Measurements from ENCODE around the gene LDLR.
A peak's percentile ranks its signal among the peaks of the same experiment; 100 is the strongest.
"Not testable (repeated sequence)": the region's sequence is repeated elsewhere in the genome, so short reads cannot be mapped to it uniquely, and the experiment has no call there.

The LDLR gene

GRCh38 chr19:11142528-11143171 lies 53.4 kb downstream of the LDLR start:
- DNase-seq: peak; percentile 59

DNA sequence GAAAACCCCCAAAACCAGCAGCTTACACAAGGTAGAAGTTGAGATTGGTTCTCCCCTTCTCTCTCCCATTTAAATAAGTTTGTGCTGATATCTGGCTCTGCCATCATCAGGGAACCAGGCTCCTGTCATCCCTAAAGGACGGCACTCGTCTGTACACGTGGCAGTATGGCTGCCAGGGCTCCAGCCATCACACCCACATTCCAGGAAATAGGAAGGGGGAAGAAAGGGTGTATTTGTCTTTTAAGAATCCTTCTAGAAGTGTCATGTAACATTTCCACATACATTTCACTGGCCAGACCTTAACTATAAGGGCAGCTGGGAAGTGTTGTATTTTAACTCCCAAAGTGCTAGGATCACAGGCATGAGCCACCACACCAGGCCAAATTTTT lies 56.3 kb downstream of the LDLR start:
- no peak for DNase-seq

DNA sequence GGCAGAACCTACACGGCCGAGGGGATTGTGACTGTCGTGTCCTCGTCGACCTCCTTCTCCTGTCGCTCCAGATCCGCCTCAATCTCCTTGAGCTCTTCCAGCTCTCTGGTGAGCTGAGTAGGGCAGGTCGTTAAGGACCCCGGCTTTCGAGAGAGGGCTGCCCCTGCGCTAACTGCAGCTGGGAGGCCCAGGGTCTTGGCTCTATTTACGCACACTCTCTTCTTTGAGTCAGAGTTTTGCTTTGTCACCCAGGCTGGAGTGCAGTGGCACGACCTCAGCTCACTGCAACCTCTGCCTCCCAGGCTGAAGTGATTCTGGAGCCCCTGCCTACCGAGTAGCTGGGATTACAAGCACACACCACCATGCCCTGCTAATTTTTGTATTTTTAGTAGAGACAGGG lies 58.7 kb downstream of the LDLR start:
- no peak for DNase-seq

GRCh38 chr19:11151181-11151580 lies 61.9 kb downstream of the LDLR start:
- DNase-seq: no peak

- no peak for DNase-seq
Measured at GRCh38 chr19:11152318-11153062, 63.2 kb downstream of the LDLR start.

- no peak for DNase-seq
Measured at GRCh38 chr19:11154683-11155047, 65.4 kb downstream of the LDLR start.

- DNase-seq: peak; percentile 98
Measured at GRCh38 chr19:11155373-11156120, 66.3 kb downstream of the LDLR start, which contains the start of gene SPC24. SPC24 (minus strand) TSS chr19:11155782; CDS start chr19:11155776, 6 bp downstream.

DNA sequence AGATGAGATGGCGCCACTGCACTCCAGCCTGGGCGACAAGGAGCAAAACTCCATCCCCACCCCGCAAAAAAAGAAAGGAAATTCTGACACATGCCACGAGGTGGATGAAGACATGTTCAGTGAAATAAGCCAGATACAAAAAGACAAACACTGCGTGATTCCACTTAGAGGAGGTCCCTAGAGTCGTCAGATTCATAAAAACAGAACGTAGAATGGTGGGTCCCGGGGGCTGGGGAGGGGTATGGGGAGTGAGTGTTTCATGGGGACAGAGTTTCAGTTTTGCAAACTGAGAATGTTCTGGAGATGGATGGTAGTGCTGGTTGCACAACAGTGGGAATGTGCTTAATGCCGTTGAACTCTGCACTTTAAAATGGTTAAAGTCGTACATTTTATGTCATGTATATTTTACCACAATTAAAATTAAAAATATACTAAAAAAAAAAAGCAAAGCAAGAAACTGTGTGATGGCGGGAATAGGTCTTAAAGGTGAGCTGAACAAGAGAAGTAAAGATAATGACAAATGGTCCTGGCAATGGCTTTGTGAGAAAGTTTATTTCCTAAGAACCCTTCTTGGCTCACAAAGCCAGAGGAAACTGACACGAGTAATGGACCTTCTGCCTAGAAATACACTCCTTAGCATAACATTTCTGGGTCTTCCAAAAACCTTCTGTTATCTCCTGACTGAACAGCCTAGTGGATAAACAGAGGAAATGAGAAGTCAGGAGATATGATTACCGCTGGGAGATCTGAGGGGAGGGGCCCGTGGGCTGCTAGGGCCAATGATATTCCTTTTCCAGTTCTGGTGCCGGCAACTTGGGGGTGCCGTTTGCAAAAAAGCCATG lies 70.6 kb downstream of the LDLR start:
- DNase-seq: no peak

DNA sequence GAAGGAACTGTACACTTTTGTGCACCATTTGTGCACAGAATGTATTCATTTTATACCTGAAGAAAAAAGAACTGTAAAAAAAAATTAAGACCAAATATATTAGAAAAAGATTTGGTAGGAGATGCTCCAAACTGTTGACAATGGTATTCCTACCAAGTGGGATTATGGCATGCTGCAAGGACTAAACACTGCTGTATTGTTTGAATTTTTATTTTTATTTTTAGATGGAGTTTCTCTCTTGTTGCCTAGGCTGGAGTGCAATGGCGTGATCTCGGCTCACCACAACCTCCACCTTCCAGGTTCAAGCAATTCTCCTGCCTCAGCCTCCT lies 71.1 kb downstream of the LDLR start:
- not testable (repeated sequence) for DNase-seq

DNA sequence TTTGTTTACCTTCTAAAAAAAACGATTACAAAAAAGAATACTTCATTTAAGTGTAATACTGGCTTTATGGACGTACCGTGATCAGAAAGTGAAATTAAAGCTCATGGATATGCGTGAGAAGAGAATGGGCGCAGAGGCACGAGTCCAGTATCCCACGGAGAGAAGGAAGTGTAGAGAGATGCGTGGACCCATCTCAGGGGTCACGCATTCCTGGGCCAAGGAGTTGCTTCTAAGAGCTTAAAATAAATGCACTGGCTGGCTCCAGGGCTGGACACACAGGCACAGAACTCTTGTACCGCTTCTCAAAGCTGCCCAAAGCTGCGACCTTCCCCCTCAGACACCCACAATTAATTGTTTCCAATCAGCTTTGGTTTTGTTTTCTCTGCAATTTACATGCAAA lies 75.0 kb downstream of the LDLR start:
- no peak for DNase-seq

DNA sequence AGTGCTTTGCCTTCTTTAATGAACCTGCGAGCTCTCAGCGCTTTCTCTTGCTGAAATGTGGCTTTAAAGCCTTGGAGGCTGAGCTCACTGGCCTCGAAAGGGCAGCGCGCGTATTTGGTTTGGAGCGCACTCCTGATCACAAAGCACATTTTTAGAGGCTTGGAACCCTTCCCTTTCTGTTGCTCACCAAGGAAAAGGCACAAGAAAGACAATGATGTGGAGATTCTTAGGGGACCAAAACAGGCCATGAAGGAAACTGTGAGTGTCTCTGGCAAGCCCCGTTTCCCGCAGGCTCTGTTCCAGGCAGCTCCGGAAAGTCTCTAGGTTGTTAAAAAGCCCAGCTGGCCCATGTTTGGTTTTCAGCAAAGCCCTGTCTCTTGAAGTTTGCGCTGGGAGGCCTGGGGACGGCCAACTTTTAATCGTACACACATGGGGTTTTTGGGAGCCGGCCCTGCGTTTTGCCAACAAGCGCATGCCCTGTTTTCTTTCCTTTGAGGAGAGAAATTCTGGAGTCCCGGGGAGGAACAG lies 75.7 kb downstream of the LDLR start:
- DNase-seq: no peak

DNA sequence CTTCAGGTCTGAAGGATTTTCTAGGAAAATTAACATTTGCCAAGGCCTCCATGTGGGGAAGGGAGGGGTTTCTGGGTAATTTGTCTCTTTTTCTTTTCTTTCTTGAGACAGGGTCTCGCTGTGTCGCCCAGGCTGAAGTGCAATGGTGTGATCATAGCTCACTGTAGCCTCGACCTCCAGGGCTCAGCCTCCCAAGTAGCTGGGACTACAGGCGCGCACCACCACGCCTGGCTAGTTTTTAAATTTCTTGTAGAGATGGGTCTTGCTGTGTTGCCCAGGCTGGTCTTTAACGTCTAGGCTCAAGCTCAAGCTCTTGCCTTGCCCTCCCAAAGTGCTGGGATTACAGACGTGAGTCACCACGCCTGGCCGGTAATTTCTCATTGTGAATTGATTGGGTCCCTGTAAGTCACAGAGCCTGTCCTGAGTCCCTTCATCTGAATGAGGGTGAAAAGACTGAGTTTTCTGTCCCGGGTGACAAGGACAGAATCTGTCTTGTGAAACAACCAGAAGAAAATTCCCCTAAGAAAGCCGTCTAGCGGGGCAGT lies 76.3 kb downstream of the LDLR start:
- DNase-seq: no peak

DNA sequence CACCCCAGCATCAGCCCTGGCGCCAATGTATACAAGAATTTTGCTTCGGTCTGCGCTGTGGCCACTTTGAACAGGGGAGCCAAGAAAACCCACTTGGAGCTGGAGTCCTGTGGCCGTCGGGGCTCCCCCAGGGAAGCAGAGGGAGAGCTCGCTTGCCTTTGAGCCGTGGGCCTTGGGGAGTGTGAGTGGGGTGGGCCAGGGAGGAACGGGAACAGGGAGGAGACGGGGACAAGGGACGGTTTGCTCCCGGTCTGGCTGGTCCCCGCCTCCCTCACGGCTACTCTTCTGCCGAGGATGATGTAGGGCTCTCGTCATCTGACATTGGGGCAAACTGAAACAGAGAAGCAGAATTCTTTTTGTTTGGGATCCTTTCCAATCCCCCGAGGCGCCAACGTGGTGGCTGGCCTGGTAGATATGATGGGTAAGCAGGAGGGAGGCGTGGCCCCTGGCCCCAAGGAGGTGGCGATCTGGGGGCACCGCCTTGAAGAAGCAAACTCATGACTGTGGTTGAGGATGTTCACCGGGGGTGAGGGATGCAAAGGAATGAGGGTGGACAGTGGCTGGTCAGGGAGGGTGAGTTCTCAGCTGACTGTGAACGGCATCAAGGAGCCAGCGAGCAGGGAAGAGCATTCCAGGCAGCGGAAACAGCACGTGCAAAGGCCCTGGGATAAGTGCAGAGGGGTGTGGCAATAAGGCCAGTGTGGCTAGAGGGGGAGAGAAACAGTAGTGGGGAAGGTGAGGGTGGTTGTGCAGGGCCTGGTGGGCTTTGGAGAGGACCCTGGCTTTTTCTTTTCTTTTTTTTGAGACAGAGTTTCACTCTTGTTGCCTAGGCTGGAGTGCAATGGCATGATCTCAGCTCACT lies 77.2 kb downstream of the LDLR start:
- DNase-seq: no peak

DNA sequence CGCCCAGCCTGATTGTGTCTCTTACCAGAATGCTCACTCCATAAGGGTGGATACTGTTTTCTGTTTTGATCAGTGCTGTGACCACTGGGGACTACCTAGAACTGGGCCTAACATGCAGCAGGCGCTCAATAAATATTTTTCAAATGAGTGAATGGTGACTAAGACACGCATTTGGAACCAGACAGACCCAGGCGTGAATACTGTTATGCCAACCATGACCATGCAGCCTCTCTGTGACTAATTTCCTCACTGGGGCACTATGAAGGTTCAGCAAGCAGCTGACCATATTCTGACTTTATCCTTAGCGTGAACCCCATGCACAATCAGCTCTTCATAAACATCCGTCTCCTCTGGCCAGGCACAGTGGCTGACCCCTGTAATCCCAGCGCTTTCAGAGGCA lies 79.3 kb downstream of the LDLR start:
- DNase-seq: no peak

DNA sequence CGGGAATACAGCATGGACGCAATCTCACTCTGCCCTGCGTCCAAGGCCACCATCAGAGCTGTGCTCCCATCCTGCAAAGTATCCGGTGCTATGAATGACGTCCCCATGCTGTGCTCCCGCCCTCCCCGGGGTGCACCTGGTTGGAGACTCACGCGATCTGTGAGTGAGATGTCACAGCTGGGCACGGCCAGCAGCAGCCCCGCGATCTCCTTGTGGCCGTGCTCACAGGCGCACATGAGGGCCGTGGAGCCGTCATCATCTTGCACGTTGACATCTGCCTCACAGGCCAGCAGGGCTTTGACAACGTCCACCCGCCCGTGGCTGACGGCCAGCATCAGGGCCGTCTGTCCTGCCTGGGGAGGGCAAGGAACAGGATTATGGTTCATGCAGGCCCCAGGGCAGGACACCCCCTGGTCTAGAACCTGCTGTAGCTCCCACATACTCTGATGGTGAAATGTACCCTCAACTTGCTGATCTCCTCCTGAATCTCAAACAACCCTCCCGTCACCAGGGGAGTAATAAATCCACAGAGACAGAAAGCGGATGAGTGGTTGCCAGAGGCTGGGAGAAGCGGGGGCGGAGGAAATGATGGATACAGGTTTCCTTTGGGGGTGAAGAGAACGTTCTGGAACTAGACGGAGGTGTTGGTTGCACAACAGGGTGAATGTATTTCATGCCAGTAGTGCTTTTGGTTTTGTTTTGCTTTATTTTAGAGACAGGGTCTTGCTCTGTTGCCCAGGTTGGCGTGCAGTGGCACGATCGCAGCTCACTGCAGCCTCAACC lies 80.8 kb downstream of the LDLR start:
- DNase-seq: no peak

- no peak for DNase-seq
Measured at GRCh38 chr19:11171144-11171543, 81.9 kb downstream of the LDLR start.

DNA sequence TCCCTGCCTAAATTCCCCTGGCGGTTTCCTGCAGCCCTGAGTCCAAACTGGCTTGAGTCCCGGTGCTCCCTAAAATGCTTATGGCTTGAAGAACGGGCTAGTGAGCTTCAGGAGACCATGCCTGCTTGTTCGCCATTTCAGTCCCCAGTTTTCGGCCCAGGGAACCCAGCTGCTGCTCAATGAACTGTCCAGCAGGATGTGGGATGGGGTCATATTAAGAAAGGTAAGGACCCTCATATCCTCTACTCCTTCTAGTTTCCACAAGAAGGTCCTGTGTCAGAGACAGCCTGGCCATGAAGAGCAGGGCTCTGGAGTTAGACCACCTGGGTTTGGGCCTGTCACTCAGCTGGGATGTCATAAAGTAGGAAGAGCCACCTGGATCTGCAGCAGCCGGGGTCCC lies 83.3 kb downstream of the LDLR start:
- DNase-seq: no peak

- DNase-seq: no peak
Measured at GRCh38 chr19:11173516-11174155, 84.4 kb downstream of the LDLR start.

DNA sequence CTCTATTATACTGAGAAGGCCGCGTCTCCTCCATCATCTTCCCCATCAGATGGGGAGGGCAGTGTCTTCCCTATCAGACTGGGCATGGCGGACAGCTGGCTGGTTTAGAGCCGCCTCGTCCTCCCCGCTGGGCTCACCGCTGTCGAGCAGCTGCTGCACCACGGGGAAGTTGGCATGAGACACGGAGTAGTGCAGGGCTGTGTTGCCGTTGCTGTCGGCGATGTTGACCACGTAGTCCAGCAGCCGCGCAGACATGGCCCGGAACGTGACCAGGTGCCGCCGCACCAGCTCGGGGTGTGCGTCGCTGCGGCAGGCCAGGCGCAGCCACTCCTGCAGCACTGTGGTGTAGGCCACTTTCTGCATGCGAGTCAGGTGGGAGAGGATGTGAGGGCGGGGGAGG lies 85.1 kb downstream of the LDLR start:
- DNase-seq: peak; percentile 38

DNA sequence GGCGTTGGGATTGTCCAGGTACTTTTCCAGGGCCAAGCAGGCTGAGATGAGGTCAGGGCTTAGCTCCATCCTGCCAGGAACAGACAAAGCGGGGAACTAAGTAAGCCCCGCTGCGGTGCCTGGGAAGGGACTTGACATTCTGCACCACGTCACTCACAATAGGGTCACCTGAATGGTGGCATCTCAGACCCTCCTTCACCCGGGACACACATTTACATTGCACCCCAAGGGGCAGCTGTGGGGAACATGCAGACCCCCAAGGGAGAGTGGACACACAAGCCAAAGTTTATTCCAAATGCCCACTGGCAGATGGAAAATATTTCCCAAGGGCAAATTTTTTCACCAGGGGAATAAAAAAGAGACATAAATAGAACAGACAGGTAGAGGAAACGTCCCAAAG lies 86.7 kb downstream of the LDLR start:
- DNase-seq: no peak

All from NCI-H1092 (cell line).